Activated naive CD8-positive, alpha-beta T cell treated with anti-CD3 and anti-CD28 coated beads for 36 hours (primary cell): ENCODE measurements around the gene GALNT9. TPM values are rescaled to one million over a fixed set of nuclear protein-coding genes. Genes with fewer than 3 reads are reported as not detected.

ENCODE experiments used
- DNase-seq: peaks from one replicate; pipeline ENCODE4 v3.0.0; 2021
- H3K27ac Mint-ChIP-seq: one replicate; pipeline ENCODE4 v1.8.0; 2022; ENCODE audit warnings: mild to moderate bottlenecking, moderate library complexity, mixed read lengths
- H3K27me3 Mint-ChIP-seq: one replicate; pipeline ENCODE4 v1.8.0; 2022; ENCODE audit warnings: mild to moderate bottlenecking, mixed read lengths
- H3K36me3 Mint-ChIP-seq: one replicate; pipeline ENCODE4 v1.8.0; 2021; ENCODE audit warnings: mild to moderate bottlenecking, mixed read lengths
- H3K4me1 Mint-ChIP-seq: one replicate; pipeline ENCODE4 v1.8.0; 2021; ENCODE audit warnings: mixed read lengths
- H3K4me3 Mint-ChIP-seq: one replicate; pipeline ENCODE4 v1.8.0; 2022; ENCODE audit warnings: mild to moderate bottlenecking, moderate library complexity, mixed read lengths
- H3K9me3 Mint-ChIP-seq: one replicate; pipeline ENCODE4 v1.8.0; 2022; ENCODE audit warnings: mixed read lengths
- total RNA-seq, 2 experiments: library from RNA; stranded (reverse); gene quantifications; one replicate each; pipeline ENCODE4 v1.2.3, GENCODE V29; 2021

Gene GALNT9
- total RNA-seq, 2 experiments from 2014 or later: not detected

GRCh38 chr12:132292328-132293319 lies 36.8 kb downstream of the GALNT9 start:
- no peaks in the 10 kb centered on the region for H3K4me1 Mint-ChIP-seq
- no peak overlapping the region for H3K27ac Mint-ChIP-seq
- no peak for DNase-seq
- peaks cover 33% of the 10 kb centered on the region for H3K27me3 Mint-ChIP-seq
- H3K9me3 Mint-ChIP-seq: peaks cover 2% of the 10 kb centered on the region
- H3K4me3 Mint-ChIP-seq: no peak overlapping the region
- no peaks in the 10 kb centered on the region for H3K36me3 Mint-ChIP-seq

DNA sequence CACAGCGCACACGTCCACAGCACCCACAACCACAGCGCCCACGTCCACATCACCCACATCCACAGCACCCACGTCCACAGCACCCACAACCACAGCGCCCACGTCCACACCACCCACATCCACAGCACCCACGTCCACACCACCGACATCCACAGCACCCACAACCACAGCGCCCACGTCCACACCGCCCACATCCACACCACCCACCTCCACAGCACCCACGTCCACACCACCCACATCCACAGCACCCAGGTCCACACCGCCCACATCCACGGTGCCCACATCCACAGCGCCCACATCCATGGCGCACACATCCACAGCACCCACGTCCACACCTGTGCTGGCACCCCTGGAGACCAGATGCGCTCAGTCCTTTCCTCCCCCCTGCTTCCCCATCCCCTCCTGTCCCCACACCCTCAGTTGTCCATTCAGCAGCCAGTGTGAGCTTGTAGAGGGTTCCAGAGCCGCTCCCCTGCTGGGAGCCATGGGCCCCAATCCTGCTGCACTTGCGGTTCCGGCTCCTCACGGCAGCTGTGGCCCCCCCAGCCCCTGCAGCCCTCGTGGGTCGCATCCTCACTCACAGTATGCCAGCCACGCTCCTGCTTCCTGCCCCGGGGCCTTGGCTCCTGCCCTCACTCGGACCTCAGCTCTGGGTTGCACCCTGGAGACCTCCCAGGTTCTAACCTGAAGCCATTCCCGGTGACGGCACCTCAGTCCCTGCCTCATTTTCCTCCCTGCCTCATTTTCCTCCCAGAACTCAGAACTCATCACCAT lies 37.8 kb downstream of the GALNT9 start:
- Mint-ChIP-seq H3K36me3 (no peaks in the 10 kb centered on the region), H3K27me3 (peaks cover 43% of the 10 kb centered on the region), H3K4me3 (no peak overlapping the region), H3K27ac (no peak overlapping the region), H3K4me1 (no peaks in the 10 kb centered on the region), H3K9me3 (peaks cover 2% of the 10 kb centered on the region)
- DNase-seq: no peak

DNA sequence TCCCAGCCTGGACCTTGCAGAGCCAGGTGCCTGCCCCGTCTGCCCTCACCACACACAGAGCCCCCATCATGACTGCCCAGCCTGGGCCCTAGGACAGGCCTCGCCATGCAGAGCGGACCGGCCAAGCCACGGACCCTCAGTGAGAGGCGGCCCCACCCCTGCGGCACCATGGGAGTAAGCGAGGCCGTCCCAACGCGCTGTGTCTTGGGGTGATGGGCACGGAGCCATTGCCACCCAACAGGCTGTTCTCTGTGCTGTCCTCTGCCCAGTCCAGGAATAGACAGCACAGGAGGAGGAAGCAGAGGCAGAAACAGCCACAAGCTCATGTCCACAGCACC lies 39.2 kb downstream of the GALNT9 start:
- H3K36me3 Mint-ChIP-seq: no peaks in the 10 kb centered on the region
- H3K27me3 Mint-ChIP-seq: peaks cover 52% of the 10 kb centered on the region
- no peak overlapping the region for H3K27ac Mint-ChIP-seq
- no peaks in the 10 kb centered on the region for H3K4me1 Mint-ChIP-seq
- H3K4me3 Mint-ChIP-seq: no peak overlapping the region
- peaks cover 2% of the 10 kb centered on the region for H3K9me3 Mint-ChIP-seq
- DNase-seq: no peak

GRCh38 chr12:132289356-132290202 lies 39.8 kb downstream of the GALNT9 start:
- H3K36me3 Mint-ChIP-seq: no peaks in the 10 kb centered on the region
- H3K9me3 Mint-ChIP-seq: peaks cover 2% of the 10 kb centered on the region
- no peak for DNase-seq
- no peak overlapping the region for H3K4me3 Mint-ChIP-seq
- H3K27me3 Mint-ChIP-seq: peaks cover 56% of the 10 kb centered on the region
- no peak overlapping the region for H3K27ac Mint-ChIP-seq
- no peaks in the 10 kb centered on the region for H3K4me1 Mint-ChIP-seq

GRCh38 chr12:132288516-132289215 lies 40.7 kb downstream of the GALNT9 start:
- Mint-ChIP-seq H3K4me1 (no peaks in the 10 kb centered on the region), H3K27me3 (peaks cover 55% of the 10 kb centered on the region), H3K9me3 (peaks cover 2% of the 10 kb centered on the region), H3K4me3 (no peak overlapping the region), H3K27ac (no peak overlapping the region), H3K36me3 (no peaks in the 10 kb centered on the region)
- no peak for DNase-seq

DNA sequence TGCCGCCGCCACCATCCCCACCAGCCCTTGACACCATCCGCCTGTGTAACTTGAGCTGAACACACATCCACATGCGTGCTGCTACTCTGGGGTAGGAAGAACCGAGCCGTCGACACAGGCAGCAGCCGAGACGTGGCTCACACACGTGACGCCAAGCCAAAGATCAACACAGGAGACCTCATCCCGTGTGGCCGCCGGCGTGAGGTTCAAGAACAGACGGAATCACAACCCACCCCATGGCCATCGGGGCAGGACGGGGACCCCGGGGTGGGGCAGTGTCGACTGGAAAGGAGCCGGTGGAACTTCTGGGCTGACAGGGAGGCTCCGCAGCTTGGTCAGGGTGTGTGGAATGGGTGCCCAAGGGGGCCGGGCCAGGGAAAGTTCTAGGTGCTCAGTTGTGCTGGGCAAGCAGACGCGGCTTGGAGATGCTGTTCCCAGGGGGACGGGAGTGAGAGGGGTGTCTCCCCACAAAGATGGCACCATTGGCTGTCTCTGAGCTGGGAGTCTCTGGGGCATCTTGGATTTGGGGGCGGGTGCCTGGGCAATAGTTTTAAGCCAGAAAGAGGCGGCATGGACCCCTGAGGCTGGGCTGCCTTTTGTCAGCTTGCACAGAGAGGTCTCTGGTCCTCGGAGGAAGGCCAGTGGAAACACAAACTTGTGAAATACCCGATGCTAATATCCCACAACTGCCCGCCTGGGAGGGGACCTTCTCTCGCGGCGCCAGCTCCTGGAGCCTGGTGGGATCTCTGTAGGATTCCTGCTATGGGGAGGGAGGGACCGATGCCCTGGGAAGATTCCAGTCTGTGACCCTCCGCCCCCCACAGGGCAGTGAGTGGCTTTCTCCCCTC lies 41.8 kb downstream of the GALNT9 start:
- Mint-ChIP-seq H3K9me3 (peaks cover 2% of the 10 kb centered on the region), H3K27ac (no peak overlapping the region), H3K27me3 (peaks cover 52% of the 10 kb centered on the region), H3K4me3 (no peak overlapping the region), H3K36me3 (no peaks in the 10 kb centered on the region), H3K4me1 (no peaks in the 10 kb centered on the region)
- no peak for DNase-seq

DNA sequence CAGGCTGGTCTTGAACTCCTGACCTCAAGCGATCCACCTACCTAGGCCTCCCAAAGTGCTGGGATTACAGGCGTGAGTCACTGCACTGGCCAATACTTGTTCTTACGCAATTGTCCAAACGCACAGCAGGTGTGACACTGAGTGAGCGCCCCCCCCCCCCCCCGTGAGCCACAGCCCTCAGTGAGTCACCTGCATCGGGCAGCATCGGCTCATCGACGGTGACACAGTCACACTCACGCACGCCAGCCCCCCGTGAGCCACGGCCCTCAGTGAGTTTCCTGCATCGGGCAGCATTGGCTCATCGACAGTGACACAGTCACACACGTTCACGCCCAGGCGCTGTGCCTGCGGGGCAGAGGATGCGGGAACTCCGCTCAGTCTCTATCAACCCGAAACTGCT lies 42.5 kb downstream of the GALNT9 start:
- no peak overlapping the region for H3K27ac Mint-ChIP-seq
- no peaks in the 10 kb centered on the region for H3K9me3 Mint-ChIP-seq
- H3K36me3 Mint-ChIP-seq: no peaks in the 10 kb centered on the region
- no peaks in the 10 kb centered on the region for H3K4me1 Mint-ChIP-seq
- no peak overlapping the region for H3K4me3 Mint-ChIP-seq
- no peak for DNase-seq
- peaks cover 52% of the 10 kb centered on the region for H3K27me3 Mint-ChIP-seq

DNA sequence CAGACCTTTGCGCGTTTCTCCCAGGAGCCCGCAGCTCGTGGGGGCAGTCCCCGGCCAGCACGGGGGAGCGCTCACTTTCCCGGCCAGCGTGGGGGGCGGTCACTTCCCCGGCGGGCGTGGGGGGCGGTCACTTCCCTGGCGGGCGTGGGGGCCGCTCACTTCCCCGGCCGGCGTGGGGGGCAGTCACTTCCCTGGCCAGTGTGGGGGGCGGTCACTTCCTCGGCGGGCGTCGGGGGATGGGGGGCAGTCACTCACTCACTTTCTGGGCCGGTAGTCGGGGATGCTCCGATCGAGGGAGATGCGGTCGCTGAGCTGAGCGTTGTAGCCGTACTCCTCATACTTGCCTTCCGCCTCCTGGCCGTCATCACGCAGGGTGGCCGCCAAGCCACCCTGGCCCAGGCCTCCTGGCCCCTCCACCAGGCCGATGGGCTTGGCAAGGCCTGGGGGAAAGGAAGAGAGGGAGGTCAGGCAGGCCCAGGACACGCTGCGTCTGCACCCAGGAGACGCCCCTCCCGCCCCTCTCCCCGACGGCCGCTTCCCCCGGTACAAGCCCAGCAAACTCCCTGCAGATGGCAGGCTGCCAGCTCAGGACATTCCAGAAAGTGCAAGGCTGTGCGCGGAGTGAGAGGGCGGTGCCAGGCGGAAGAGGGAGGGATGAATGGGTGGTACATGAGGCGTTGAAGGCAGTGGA lies 43.3 kb downstream of the GALNT9 start:
- no peaks in the 10 kb centered on the region for H3K36me3 Mint-ChIP-seq
- H3K27ac Mint-ChIP-seq: no peak overlapping the region
- no peaks in the 10 kb centered on the region for H3K9me3 Mint-ChIP-seq
- no peak overlapping the region for H3K4me3 Mint-ChIP-seq
- no peak for DNase-seq
- no peaks in the 10 kb centered on the region for H3K4me1 Mint-ChIP-seq
- peaks cover 52% of the 10 kb centered on the region for H3K27me3 Mint-ChIP-seq

GRCh38 chr12:132284827-132285741 lies 44.3 kb downstream of the GALNT9 start:
- H3K27ac Mint-ChIP-seq: no peak overlapping the region
- no peak for DNase-seq
- no peak overlapping the region for H3K4me3 Mint-ChIP-seq
- no peaks in the 10 kb centered on the region for H3K4me1 Mint-ChIP-seq
- H3K9me3 Mint-ChIP-seq: no peaks in the 10 kb centered on the region
- no peaks in the 10 kb centered on the region for H3K36me3 Mint-ChIP-seq
- peaks cover 59% of the 10 kb centered on the region for H3K27me3 Mint-ChIP-seq

DNA sequence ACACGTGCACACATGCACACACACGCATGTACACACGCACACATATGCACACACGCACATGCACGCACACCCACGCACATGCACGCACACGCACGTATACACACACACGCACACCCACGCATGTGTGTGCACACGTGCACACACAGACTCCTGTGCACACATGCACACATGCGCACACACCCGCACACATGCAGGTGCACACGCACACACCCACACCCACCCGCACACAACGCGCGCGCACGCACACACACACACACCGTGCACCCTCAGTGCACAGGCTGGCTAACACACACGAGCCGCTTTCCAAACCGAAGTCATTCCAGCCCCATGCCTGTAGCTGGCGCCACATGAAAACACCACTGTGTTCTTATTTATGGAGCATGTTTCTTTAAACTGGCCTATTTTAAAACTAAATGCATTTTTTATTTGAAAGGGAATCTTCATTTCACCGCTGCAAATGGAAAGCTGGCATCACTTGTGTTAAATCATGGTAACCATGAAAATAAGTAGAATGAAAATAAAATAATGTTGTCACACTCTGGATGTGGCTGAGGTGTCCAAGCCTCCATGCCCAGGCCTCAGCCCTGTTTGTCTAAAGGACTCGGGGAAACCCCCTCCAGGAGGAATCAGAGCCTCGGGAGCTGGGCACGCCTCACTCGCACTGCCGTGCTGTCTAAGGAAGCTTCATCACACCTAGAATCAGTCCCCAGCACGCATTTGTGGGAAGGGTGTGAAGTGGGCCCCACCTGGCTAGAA lies 45.1 kb downstream of the GALNT9 start:
- DNase-seq: no peak
- Mint-ChIP-seq H3K4me1 (no peaks in the 10 kb centered on the region), H3K36me3 (no peaks in the 10 kb centered on the region), H3K27me3 (peaks cover 64% of the 10 kb centered on the region), H3K9me3 (no peaks in the 10 kb centered on the region), H3K27ac (no peak overlapping the region), H3K4me3 (no peak overlapping the region)

GRCh38 chr12:132282950-132283771 lies 46.2 kb downstream of the GALNT9 start:
- Mint-ChIP-seq H3K9me3 (no peaks in the 10 kb centered on the region), H3K4me1 (no peaks in the 10 kb centered on the region), H3K27ac (no peak overlapping the region), H3K4me3 (no peak overlapping the region), H3K36me3 (no peaks in the 10 kb centered on the region), H3K27me3 (peaks cover 59% of the 10 kb centered on the region)
- DNase-seq: no peak
